ENCODE results near the gene FUBP1.

DNA sequence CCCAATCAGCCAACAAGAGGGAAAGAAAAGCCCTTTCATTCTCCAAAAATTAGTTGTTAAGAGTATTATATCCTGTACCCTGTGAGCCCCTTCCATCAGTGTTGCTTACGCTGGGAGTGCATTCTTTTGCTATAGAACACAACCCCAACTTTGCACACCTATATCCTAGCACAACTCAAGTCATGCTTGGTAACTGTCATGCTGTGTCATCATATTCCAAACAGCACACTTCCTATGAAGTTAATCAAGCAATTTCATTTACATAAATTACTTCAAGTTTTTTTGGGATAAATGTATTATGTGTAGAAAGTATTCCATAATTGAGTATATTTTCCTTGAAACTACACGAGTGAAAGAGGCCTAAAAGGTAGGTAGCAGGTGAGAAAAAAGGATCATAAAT lies 20.0 kb downstream of the FUBP1 start:
- TF ChIP-seq, protein P1, sequence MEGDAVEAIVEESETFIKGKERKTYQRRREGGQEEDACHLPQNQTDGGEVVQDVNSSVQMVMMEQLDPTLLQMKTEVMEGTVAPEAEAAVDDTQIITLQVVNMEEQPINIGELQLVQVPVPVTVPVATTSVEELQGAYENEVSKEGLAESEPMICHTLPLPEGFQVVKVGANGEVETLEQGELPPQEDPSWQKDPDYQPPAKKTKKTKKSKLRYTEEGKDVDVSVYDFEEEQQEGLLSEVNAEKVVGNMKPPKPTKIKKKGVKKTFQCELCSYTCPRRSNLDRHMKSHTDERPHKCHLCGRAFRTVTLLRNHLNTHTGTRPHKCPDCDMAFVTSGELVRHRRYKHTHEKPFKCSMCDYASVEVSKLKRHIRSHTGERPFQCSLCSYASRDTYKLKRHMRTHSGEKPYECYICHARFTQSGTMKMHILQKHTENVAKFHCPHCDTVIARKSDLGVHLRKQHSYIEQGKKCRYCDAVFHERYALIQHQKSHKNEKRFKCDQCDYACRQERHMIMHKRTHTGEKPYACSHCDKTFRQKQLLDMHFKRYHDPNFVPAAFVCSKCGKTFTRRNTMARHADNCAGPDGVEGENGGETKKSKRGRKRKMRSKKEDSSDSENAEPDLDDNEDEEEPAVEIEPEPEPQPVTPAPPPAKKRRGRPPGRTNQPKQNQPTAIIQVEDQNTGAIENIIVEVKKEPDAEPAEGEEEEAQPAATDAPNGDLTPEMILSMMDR (IDR thresholded peaks at IDR 0.05) = no peak
- no peak for TF ChIP-seq EZH2 (IDR thresholded peaks at IDR 0.05; ENCODE audit: borderline replicate concordance, insufficient read depth, low read depth, low read length, poor library complexity, severe bottlenecking)
